Glutamatergic neuron (in vitro differentiated cells): ENCODE measurements around the gene BNIP1. TPM values are rescaled to one million over a fixed set of nuclear protein-coding genes. Genes with fewer than 3 reads are reported as not detected.
A peak's percentile ranks its signal among the peaks of the same experiment; 100 is the strongest.

Experiments
- DNase-seq: peaks from one replicate; pipeline ENCODE4 v3.0.0; 2022
- H3K27ac Mint-ChIP-seq: one replicate; pipeline ENCODE4 v1.8.0; 2020; ENCODE audit warnings: mild to moderate bottlenecking, mixed read lengths, inconsistent platforms; ENCODE audit not compliant: unreplicated experiment
- H3K27me3 Mint-ChIP-seq: one replicate; pipeline ENCODE4 v1.8.0; 2020; ENCODE audit warnings: mild to moderate bottlenecking, moderate library complexity, mixed read lengths, inconsistent platforms; ENCODE audit not compliant: unreplicated experiment
- H3K36me3 Mint-ChIP-seq: one replicate; pipeline ENCODE4 v1.8.0; 2020; ENCODE audit warnings: mild to moderate bottlenecking, mixed read lengths, inconsistent platforms; ENCODE audit not compliant: unreplicated experiment
- H3K4me1 Mint-ChIP-seq: one replicate; pipeline ENCODE4 v1.8.0; 2020; ENCODE audit warnings: mild to moderate bottlenecking, low read depth, mixed read lengths, inconsistent platforms; ENCODE audit not compliant: unreplicated experiment
- H3K4me3 Mint-ChIP-seq: one replicate; pipeline ENCODE4 v1.8.0; 2020; ENCODE audit warnings: mild to moderate bottlenecking, mixed read lengths, inconsistent platforms; ENCODE audit not compliant: unreplicated experiment
- H3K9me3 Mint-ChIP-seq: one replicate; pipeline ENCODE4 v1.8.0; 2020; ENCODE audit warnings: mild to moderate bottlenecking, moderate library complexity, mixed read lengths, inconsistent platforms; ENCODE audit not compliant: unreplicated experiment
- total RNA-seq: library from RNA; stranded (reverse); fragmentation: NEBNext Ultra II Directional; extraction: Animal tissue kit (Norgen Biotek cat#: 25700); gene quantifications from one replicate; pipeline ENCODE4 v1.2.1, GENCODE V29; 2021; ENCODE audit not compliant: unreplicated experiment
- TF ChIP-seq, protein P1 (sequence below): fragments of 200-600 bp; sonication (generic); IDR thresholded peaks from one replicate; pipeline ENCODE4 v1.5.0; 2021; ENCODE audit not compliant: partially characterized antibody, unreplicated experiment

The BNIP1 gene
- total RNA-seq, 1 donor from 2014 or later, result 12.5 TPM

DNA sequence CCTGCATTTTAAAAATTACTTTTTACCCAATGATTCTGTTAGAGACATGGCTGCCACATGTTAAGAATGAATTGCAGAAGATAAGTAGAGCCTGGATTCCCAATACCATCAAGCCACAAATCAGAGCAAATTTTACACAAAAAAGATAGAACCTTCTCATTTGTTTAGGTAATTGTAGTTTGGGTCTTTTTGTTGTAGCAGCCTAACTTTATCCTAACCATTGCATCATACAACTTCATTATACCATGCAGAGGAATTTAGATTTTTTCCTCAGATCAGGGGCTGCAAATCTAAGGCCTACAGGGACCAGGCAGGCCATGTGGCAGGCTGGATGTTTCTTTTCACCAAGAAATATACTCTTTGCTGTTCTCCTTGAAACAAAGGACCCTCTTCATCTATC, 56.0 kb downstream of the BNIP1 start:
- H3K4me1 Mint-ChIP-seq, result peaks cover 2% of the 10 kb centered on the region
- peaks cover 2% of the 10 kb centered on the region for H3K9me3 Mint-ChIP-seq
- H3K27ac Mint-ChIP-seq, result no peak overlapping the region
- peaks cover 8% of the 10 kb centered on the region for H3K27me3 Mint-ChIP-seq
- TF ChIP-seq, protein P1, sequence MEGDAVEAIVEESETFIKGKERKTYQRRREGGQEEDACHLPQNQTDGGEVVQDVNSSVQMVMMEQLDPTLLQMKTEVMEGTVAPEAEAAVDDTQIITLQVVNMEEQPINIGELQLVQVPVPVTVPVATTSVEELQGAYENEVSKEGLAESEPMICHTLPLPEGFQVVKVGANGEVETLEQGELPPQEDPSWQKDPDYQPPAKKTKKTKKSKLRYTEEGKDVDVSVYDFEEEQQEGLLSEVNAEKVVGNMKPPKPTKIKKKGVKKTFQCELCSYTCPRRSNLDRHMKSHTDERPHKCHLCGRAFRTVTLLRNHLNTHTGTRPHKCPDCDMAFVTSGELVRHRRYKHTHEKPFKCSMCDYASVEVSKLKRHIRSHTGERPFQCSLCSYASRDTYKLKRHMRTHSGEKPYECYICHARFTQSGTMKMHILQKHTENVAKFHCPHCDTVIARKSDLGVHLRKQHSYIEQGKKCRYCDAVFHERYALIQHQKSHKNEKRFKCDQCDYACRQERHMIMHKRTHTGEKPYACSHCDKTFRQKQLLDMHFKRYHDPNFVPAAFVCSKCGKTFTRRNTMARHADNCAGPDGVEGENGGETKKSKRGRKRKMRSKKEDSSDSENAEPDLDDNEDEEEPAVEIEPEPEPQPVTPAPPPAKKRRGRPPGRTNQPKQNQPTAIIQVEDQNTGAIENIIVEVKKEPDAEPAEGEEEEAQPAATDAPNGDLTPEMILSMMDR, result no peak
- peaks cover 5% of the 10 kb centered on the region for H3K36me3 Mint-ChIP-seq
- no peak for DNase-seq
- no peak overlapping the region for H3K4me3 Mint-ChIP-seq

- Mint-ChIP-seq H3K4me3 (no peak overlapping the region), H3K9me3 (peaks cover 2% of the 10 kb centered on the region), H3K36me3 (peaks cover 5% of the 10 kb centered on the region), H3K4me1 (peaks cover 2% of the 10 kb centered on the region), H3K27ac (no peak overlapping the region), H3K27me3 (peaks cover 6% of the 10 kb centered on the region)
- TF ChIP-seq, protein P1, result no peak
- no peak for DNase-seq
Measured at GRCh38 chr5:173201636-173202265, 57.4 kb downstream of the BNIP1 start.

GRCh38 chr5:173202266-173202875, 58.0 kb downstream of the BNIP1 start:
- Mint-ChIP-seq H3K4me3 (no peak overlapping the region), H3K27me3 (peaks cover 2% of the 10 kb centered on the region), H3K4me1 (peaks cover 2% of the 10 kb centered on the region), H3K9me3 (peaks cover 2% of the 10 kb centered on the region), H3K27ac (no peak overlapping the region), H3K36me3 (peaks cover 5% of the 10 kb centered on the region)
- TF ChIP-seq, protein P1, result no peak
- no peak for DNase-seq

DNA sequence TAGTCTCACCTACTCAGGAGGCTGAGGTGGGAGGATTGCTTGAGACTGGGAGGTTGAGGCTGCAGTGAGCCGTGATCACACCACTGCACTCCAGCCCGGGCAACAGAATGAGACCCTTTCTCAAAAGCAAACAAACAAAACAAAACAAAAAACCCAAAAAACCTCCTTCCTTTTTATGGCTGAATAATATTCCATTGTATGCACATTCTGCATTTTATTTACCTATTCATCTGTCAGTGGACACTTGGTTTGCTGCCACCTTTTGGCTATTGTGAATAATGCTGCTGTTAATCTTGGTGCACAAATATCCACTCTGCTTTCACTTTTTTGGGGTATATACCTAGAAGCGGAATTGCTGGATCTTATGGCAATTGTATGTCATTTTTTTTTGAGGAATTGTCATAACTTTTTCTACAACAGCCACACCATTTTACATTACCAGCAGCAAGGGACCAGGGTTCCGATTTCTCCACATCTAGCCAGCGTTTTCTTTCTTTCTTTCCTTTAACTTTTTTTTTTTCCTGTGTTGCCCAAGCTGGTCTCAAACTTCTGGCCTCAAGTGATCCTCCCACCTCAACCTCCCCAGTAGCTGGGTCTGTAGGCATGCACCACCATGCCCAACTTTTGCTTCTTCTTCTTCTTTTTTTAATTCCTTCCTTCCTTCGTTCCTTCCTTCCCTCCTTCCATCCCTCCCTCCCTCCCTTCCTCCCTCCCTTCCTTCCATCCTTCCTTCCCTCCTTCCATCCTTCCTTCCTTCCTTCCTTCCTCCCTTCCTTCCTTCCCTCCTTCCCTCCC, 60.1 kb downstream of the BNIP1 start:
- TF ChIP-seq, protein P1, result peak; percentile 43
- no peak overlapping the region for H3K4me3 Mint-ChIP-seq
- DNase-seq, result no peak
- H3K27ac Mint-ChIP-seq, result no peak overlapping the region
- peaks cover 2% of the 10 kb centered on the region for H3K27me3 Mint-ChIP-seq
- peaks cover 3% of the 10 kb centered on the region for H3K36me3 Mint-ChIP-seq
- H3K4me1 Mint-ChIP-seq, result peaks cover 2% of the 10 kb centered on the region
- H3K9me3 Mint-ChIP-seq, result peaks cover 2% of the 10 kb centered on the region
